T-helper 17 cell (primary cell): ENCODE measurements around the gene CELA2A. TPM values are rescaled to one million over a fixed set of nuclear protein-coding genes. Genes with fewer than 3 reads are reported as not detected.
"Not testable (repeated sequence)": the region's sequence is repeated elsewhere in the genome, so short reads cannot be mapped to it uniquely, and the experiment has no call there.

Experiments
- ATAC-seq: fragments of 150-1000 bp; cut with Tn5 transposase; 2 replicates; pipeline ENCODE4 v1.10.0; 2021; ENCODE audit warnings: mild to moderate bottlenecking, moderate library complexity
- DNase-seq, 3 donors: peaks; one replicate each; pipeline versions ENCODE4 v3.0.0 to v3.0.0-alpha.2; 2020 to 2021
- H3K9me3 ChIP-seq: one replicate; pipeline ENCODE4 v1.7.0; 2013; ENCODE audit warnings: low read length, mild to moderate bottlenecking; ENCODE audit not compliant: control insufficient read depth, poor library complexity, severe bottlenecking
- H3K27ac Mint-ChIP-seq: one replicate; pipeline ENCODE4 v1.8.0; 2022; ENCODE audit warnings: mild to moderate bottlenecking, moderate library complexity, mixed read lengths
- H3K27me3 Mint-ChIP-seq: one replicate; pipeline ENCODE4 v1.8.0; 2022; ENCODE audit warnings: mixed read lengths
- H3K36me3 Mint-ChIP-seq: one replicate; pipeline ENCODE4 v1.8.0; 2022; ENCODE audit warnings: low read depth, mixed read lengths
- H3K4me1 Mint-ChIP-seq: one replicate; pipeline ENCODE4 v1.8.0; 2022; ENCODE audit warnings: mild to moderate bottlenecking, mixed read lengths
- H3K4me3 Mint-ChIP-seq: one replicate; pipeline ENCODE4 v1.8.0; 2022; ENCODE audit warnings: mild to moderate bottlenecking, moderate library complexity, mixed read lengths
- total RNA-seq, 4 donors: library from RNA in 2 of 4; stranded (reverse) in 2 of 4; gene quantifications; one replicate each; pipeline ENCODE4 v1.2.3 and lab custom pipeline; 2022 to 2026

CELA2A gene
- total RNA-seq, 2 donors from 2014 or later: not detected

- H3K27me3 Mint-ChIP-seq, H3K4me3 Mint-ChIP-seq, H3K9me3 ChIP-seq, H3K36me3 Mint-ChIP-seq, H3K4me1 Mint-ChIP-seq, DNase-seq, H3K27ac Mint-ChIP-seq, ATAC-seq: not testable (repeated sequence)
Observed at GRCh38 chr1:15471723-15472122, 15.2 kb downstream of the CELA2A start.

GRCh38 chr1:15472587-15472986 lies 16.1 kb downstream of the CELA2A start:
- Mint-ChIP-seq H3K4me3 (no peak overlapping the region), H3K4me1 (peaks cover 1% of the 10 kb centered on the region), H3K27ac (no peak overlapping the region), H3K36me3 (no peaks in the 10 kb centered on the region), H3K27me3 (peaks cover 7% of the 10 kb centered on the region)
- DNase-seq (no peak), ATAC-seq (no peak)
- no peaks in the 10 kb centered on the region for H3K9me3 ChIP-seq

- no peak within 1 kb of the TSS for H3K27ac Mint-ChIP-seq
- no peaks in the 10 kb centered on the region for H3K9me3 ChIP-seq
- no peaks in the 10 kb centered on the region for H3K36me3 Mint-ChIP-seq
- ATAC-seq (no peak), DNase-seq (no peak)
- H3K27me3 Mint-ChIP-seq: no peaks in the 10 kb centered on the region
- peaks cover 2% of the 10 kb centered on the region for H3K4me1 Mint-ChIP-seq
- no peak within 1 kb of the TSS for H3K4me3 Mint-ChIP-seq
Observed at GRCh38 chr1:15475752-15476314, 19.3 kb downstream of the CELA2A start, which contains the start of gene CELA2B. CELA2B (plus strand) TSS chr1:15476104; CDS start chr1:15476126, 22 bp downstream.

- peaks cover 2% of the 10 kb centered on the region for H3K4me1 Mint-ChIP-seq
Observed at GRCh38 chr1:15476927-15477326, 20.4 kb downstream of the CELA2A start.

GRCh38 chr1:15477646-15478212 lies 21.2 kb downstream of the CELA2A start:
- DNase-seq: no peak
- Mint-ChIP-seq H3K36me3 (no peaks in the 10 kb centered on the region), H3K4me1 (peaks cover 2% of the 10 kb centered on the region), H3K27ac (no peak overlapping the region), H3K27me3 (no peaks in the 10 kb centered on the region), H3K4me3 (no peak overlapping the region)
- no peaks in the 10 kb centered on the region for H3K9me3 ChIP-seq
- ATAC-seq: no peak

More at GRCh38 chr1:15476927-15477326, 20.4 kb downstream of the CELA2A start:
- H3K4me3 Mint-ChIP-seq: no peak overlapping the region
- H3K36me3 Mint-ChIP-seq: no peaks in the 10 kb centered on the region
- no peak overlapping the region for H3K27ac Mint-ChIP-seq
- H3K9me3 ChIP-seq: no peaks in the 10 kb centered on the region
- DNase-seq: no peak
- ATAC-seq: no peak
- H3K27me3 Mint-ChIP-seq: no peaks in the 10 kb centered on the region

- H3K9me3 ChIP-seq: no peaks in the 10 kb centered on the region
- Mint-ChIP-seq H3K27ac (no peak overlapping the region), H3K36me3 (no peaks in the 10 kb centered on the region), H3K4me1 (peaks cover 2% of the 10 kb centered on the region), H3K27me3 (no peaks in the 10 kb centered on the region), H3K4me3 (no peak overlapping the region)
- DNase-seq (no peak), ATAC-seq (no peak)
Observed at GRCh38 chr1:15479654-15480347, 23.3 kb downstream of the CELA2A start.

- not testable (repeated sequence) for H3K9me3 ChIP-seq, H3K4me3 Mint-ChIP-seq, DNase-seq, H3K4me1 Mint-ChIP-seq, H3K27me3 Mint-ChIP-seq, H3K27ac Mint-ChIP-seq, H3K36me3 Mint-ChIP-seq, ATAC-seq
Observed at GRCh38 chr1:15482455-15482854, 25.9 kb downstream of the CELA2A start.

GRCh38 chr1:15482983-15483543 lies 26.5 kb downstream of the CELA2A start:
- H3K36me3 Mint-ChIP-seq, H3K27me3 Mint-ChIP-seq, DNase-seq, H3K4me1 Mint-ChIP-seq, H3K9me3 ChIP-seq, H3K27ac Mint-ChIP-seq, H3K4me3 Mint-ChIP-seq, ATAC-seq: not testable (repeated sequence)

GRCh38 chr1:15483971-15484370 lies 27.4 kb downstream of the CELA2A start:
- H3K36me3 Mint-ChIP-seq: peaks cover 2% of the 10 kb centered on the region
- ATAC-seq (no peak), DNase-seq (no peak)
- H3K4me3 Mint-ChIP-seq: no peak overlapping the region
- no peaks in the 10 kb centered on the region for H3K9me3 ChIP-seq
- H3K4me1 Mint-ChIP-seq: no peaks in the 10 kb centered on the region
- H3K27ac Mint-ChIP-seq: no peak overlapping the region
- no peaks in the 10 kb centered on the region for H3K27me3 Mint-ChIP-seq

GRCh38 chr1:15484443-15484842 lies 27.9 kb downstream of the CELA2A start:
- not testable (repeated sequence) for H3K4me1 Mint-ChIP-seq, DNase-seq, ATAC-seq, H3K9me3 ChIP-seq, H3K27me3 Mint-ChIP-seq, H3K4me3 Mint-ChIP-seq, H3K36me3 Mint-ChIP-seq, H3K27ac Mint-ChIP-seq

GRCh38 chr1:15485636-15486035 lies 29.1 kb downstream of the CELA2A start:
- ATAC-seq (no peak), DNase-seq (no peak)
- H3K27me3 Mint-ChIP-seq: no peaks in the 10 kb centered on the region
- peaks cover 2% of the 10 kb centered on the region for H3K36me3 Mint-ChIP-seq
- peaks cover 6% of the 10 kb centered on the region for H3K4me1 Mint-ChIP-seq
- no peak overlapping the region for H3K4me3 Mint-ChIP-seq
- H3K9me3 ChIP-seq: no peaks in the 10 kb centered on the region
- H3K27ac Mint-ChIP-seq: no peak overlapping the region

- not testable (repeated sequence) for H3K27ac Mint-ChIP-seq, H3K4me1 Mint-ChIP-seq, DNase-seq
Observed at GRCh38 chr1:15486844-15487610, 30.5 kb downstream of the CELA2A start.

GRCh38 chr1:15488371-15488770 lies 31.8 kb downstream of the CELA2A start:
- DNase-seq: no peak

More at GRCh38 chr1:15486844-15487610, 30.5 kb downstream of the CELA2A start:
- not testable (repeated sequence) for H3K27me3 Mint-ChIP-seq, H3K36me3 Mint-ChIP-seq, ATAC-seq, H3K4me3 Mint-ChIP-seq, H3K9me3 ChIP-seq

More at GRCh38 chr1:15488371-15488770, 31.8 kb downstream of the CELA2A start:
- no peaks in the 10 kb centered on the region for H3K9me3 ChIP-seq
- Mint-ChIP-seq H3K27ac (no peak overlapping the region), H3K36me3 (peaks cover 2% of the 10 kb centered on the region), H3K4me1 (peaks cover 6% of the 10 kb centered on the region), H3K27me3 (no peaks in the 10 kb centered on the region), H3K4me3 (no peak overlapping the region)
- no peak for ATAC-seq
